GM19438 (cell line): ENCODE measurements around the gene MACROD2.
A peak's percentile ranks its signal among the peaks of the same experiment; 100 is the strongest.

Experiments
- ATAC-seq: cut with Tn5 transposase; IDR thresholded peaks from one replicate; pipeline ENCODE4 v1.9.1; 2021; ENCODE audit warnings: low read depth; ENCODE audit not compliant: unreplicated experiment

MACROD2 gene

GRCh38 chr20:14507711-14508110 lies 512.4 kb downstream of the MACROD2 start:
- ATAC-seq: no peak

GRCh38 chr20:14510341-14510740 lies 515.0 kb downstream of the MACROD2 start:
- ATAC-seq: no peak

GRCh38 chr20:14512839-14513238 lies 517.5 kb downstream of the MACROD2 start:
- ATAC-seq: no peak

- ATAC-seq: no peak
Observed at GRCh38 chr20:14518648-14519047, 523.3 kb downstream of the MACROD2 start.

- no peak for ATAC-seq
Observed at GRCh38 chr20:14521016-14521415, 525.7 kb downstream of the MACROD2 start.

- ATAC-seq: no peak
Observed at GRCh38 chr20:14521436-14521835, 526.1 kb downstream of the MACROD2 start.

- ATAC-seq: no peak
Observed at GRCh38 chr20:14522595-14522994, 527.3 kb downstream of the MACROD2 start.

GRCh38 chr20:14523090-14523489 lies 527.8 kb downstream of the MACROD2 start:
- no peak for ATAC-seq

GRCh38 chr20:14525426-14525825 lies 530.1 kb downstream of the MACROD2 start:
- ATAC-seq: no peak

GRCh38 chr20:14526891-14527290 lies 531.6 kb downstream of the MACROD2 start:
- no peak for ATAC-seq

GRCh38 chr20:14531786-14532185 lies 536.5 kb downstream of the MACROD2 start:
- ATAC-seq: no peak

- ATAC-seq: no peak
Observed at GRCh38 chr20:14536738-14537137, 541.4 kb downstream of the MACROD2 start.

- peak; percentile 97 for ATAC-seq
Observed at GRCh38 chr20:14538433-14538832, 543.1 kb downstream of the MACROD2 start.

- ATAC-seq: no peak
Observed at GRCh38 chr20:14543040-14543439, 547.7 kb downstream of the MACROD2 start.

GRCh38 chr20:14544688-14545087 lies 549.4 kb downstream of the MACROD2 start:
- ATAC-seq: no peak

- no peak for ATAC-seq
Observed at GRCh38 chr20:14550655-14551054, 555.3 kb downstream of the MACROD2 start.

- ATAC-seq: no peak
Observed at GRCh38 chr20:14553774-14554534, 558.6 kb downstream of the MACROD2 start.

GRCh38 chr20:14555676-14556075 lies 560.4 kb downstream of the MACROD2 start:
- no peak for ATAC-seq

GRCh38 chr20:14556206-14556605 lies 560.9 kb downstream of the MACROD2 start:
- no peak for ATAC-seq

GRCh38 chr20:14559612-14560011 lies 564.3 kb downstream of the MACROD2 start:
- ATAC-seq: no peak

- ATAC-seq: no peak
Observed at GRCh38 chr20:14561741-14562221, 566.5 kb downstream of the MACROD2 start.

- ATAC-seq: no peak
Observed at GRCh38 chr20:14562981-14563380, 567.7 kb downstream of the MACROD2 start.
